ENCODE data around the gene EGFL7. TPM values are rescaled to one million over a fixed set of nuclear protein-coding genes. Genes with fewer than 3 reads are reported as not detected.

Gene EGFL7
- polyA plus RNA-seq, 1 experiment, result 3.9 TPM

- POLR2A ChIA-PET, result interaction anchor here (1.2 to 2.1 kb wide), 2 partner anchors 13 kb away, joined by 13 to 14 read pairs; no protein-coding TSS in a partner anchor
- Histone ChIP-seq H3K4me3 (ENCODE audit: low read depth, low read length) (no peak overlapping the region), H3K9me3 (ENCODE audit: control insufficient read depth, insufficient read depth, low read length) (no peaks in the 10 kb centered on the region; the same call in 1 of the 2 replicates), H3K27ac (ENCODE audit: low read depth, low read length) (no peak overlapping the region), H3K27me3 (ENCODE audit: control insufficient read depth, insufficient read depth, low read length) (peaks cover 16% of the 10 kb centered on the region)
- no peak for DNase-seq (ENCODE audit: low read depth, low spot score)
- TF ChIP-seq CTCF (IDR thresholded peaks at IDR 0.05; ENCODE audit: low read depth, low read length), result no peak
- CTCF ChIA-PET, result no interaction called here
These were observed 52.2 kb downstream of the EGFL7 start for GRCh38 chr9:136714893-136715274.

GRCh38 chr9:136717399-136717798, 54.7 kb downstream of the EGFL7 start:
- Histone ChIP-seq H3K27me3 (ENCODE audit: control insufficient read depth, insufficient read depth, low read length) (peaks cover 14% of the 10 kb centered on the region), H3K27ac (ENCODE audit: low read depth, low read length) (no peak overlapping the region), H3K4me3 (ENCODE audit: low read depth, low read length) (no peak overlapping the region), H3K9me3 (ENCODE audit: control insufficient read depth, insufficient read depth, low read length) (no peaks in the 10 kb centered on the region; the same call in 1 of the 2 replicates)
- ChIA-PET CTCF (interaction anchor here (0.7 kb wide), 1 partner anchor 390 kb away, joined by 3 read pairs; the partner anchor contains the start of gene GPSM1), POLR2A (no interaction called here)
- DNase-seq (ENCODE audit: low read depth, low spot score), result no peak
- TF ChIP-seq CTCF (IDR thresholded peaks at IDR 0.05; ENCODE audit: low read depth, low read length), result no peak

- H3K27me3 ChIP-seq (ENCODE audit: control insufficient read depth, insufficient read depth, low read length), result peaks cover 6% of the 10 kb centered on the region
- no peak overlapping the region for H3K4me3 ChIP-seq (ENCODE audit: low read depth, low read length)
- CTCF ChIA-PET, result no interaction called here
- POLR2A ChIA-PET, result interaction anchor here (1.4 kb wide), 1 partner anchor 10 kb away, joined by 5 read pairs; no protein-coding TSS in a partner anchor
- no peak overlapping the region for H3K27ac ChIP-seq (ENCODE audit: low read depth, low read length)
- no peak for TF ChIP-seq CTCF (IDR thresholded peaks at IDR 0.05; ENCODE audit: low read depth, low read length)
- no peak for DNase-seq (ENCODE audit: low read depth, low spot score)
- no peaks in the 10 kb centered on the region; the same call in 1 of the 2 replicates for H3K9me3 ChIP-seq (ENCODE audit: control insufficient read depth, insufficient read depth, low read length)
These were observed 55.9 kb downstream of the EGFL7 start for GRCh38 chr9:136718345-136719194.

GRCh38 chr9:136719195-136719880, 56.6 kb downstream of the EGFL7 start:
- no peak for DNase-seq (ENCODE audit: low read depth, low spot score)
- Histone ChIP-seq H3K4me3 (ENCODE audit: low read depth, low read length) (no peak overlapping the region), H3K27ac (ENCODE audit: low read depth, low read length) (no peak overlapping the region), H3K9me3 (ENCODE audit: control insufficient read depth, insufficient read depth, low read length) (no peaks in the 10 kb centered on the region; the same call in 1 of the 2 replicates), H3K27me3 (ENCODE audit: control insufficient read depth, insufficient read depth, low read length) (peaks cover 3% of the 10 kb centered on the region)
- TF ChIP-seq CTCF (IDR thresholded peaks at IDR 0.05; ENCODE audit: low read depth, low read length), result no peak
- ChIA-PET CTCF (interaction anchor here (1.8 kb wide), 1 partner anchor 10 kb away, joined by 7 read pairs; no protein-coding TSS in a partner anchor), POLR2A (interaction anchor here (1.4 kb wide), 1 partner anchor 9 kb away, joined by 5 read pairs; no protein-coding TSS in a partner anchor)
